PC-3 (cell line): ENCODE results near the gene OTOS.

Experiments used
- EZH2 ChIP-seq: fragments of 300-600 bp; sonication (generic); IDR thresholded peaks from one replicate; pipeline ENCODE4 v1.6.1; 2017; ENCODE audit warnings: antibody characterized with exemption, mild to moderate bottlenecking, low read length; ENCODE audit not compliant: unreplicated experiment
- EZH2phosphoT487 ChIP-seq: fragments of 300-600 bp; sonication (generic); IDR thresholded peaks from 2 replicates; pipeline ENCODE4 v1.6.1; 2018; ENCODE audit warnings: mild to moderate bottlenecking, antibody characterized with exemption, low read length, borderline replicate concordance
- TF ChIP-seq, protein P1 (sequence below): fragments of 300-600 bp; sonication (generic); conservative IDR thresholded peaks from 2 replicates; pipeline ENCODE4 v1.5.1; 2017; ENCODE audit warnings: antibody characterized with exemption, low read depth, mild to moderate bottlenecking, low read length

DNA sequence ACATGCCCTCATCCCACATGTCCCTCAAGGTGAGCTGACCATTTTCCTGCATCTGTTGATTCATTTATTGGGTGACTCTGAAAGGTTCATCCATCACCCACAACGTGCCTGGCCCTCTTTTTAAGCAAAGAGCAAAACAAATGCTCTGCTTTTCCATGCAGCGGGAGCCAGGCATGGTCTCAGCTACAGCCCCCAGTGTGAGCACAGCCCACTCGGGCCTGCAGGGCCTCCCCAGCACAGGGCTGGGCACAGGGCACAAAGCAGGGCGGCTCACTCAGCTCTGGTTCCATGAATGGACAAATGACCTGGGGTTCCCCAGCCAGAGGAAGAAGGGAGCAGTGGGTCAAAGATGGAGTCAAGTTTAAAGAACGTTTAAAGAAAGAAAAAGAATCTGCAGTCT, 24.1 kb upstream of the OTOS start:
- TF ChIP-seq, protein P1, sequence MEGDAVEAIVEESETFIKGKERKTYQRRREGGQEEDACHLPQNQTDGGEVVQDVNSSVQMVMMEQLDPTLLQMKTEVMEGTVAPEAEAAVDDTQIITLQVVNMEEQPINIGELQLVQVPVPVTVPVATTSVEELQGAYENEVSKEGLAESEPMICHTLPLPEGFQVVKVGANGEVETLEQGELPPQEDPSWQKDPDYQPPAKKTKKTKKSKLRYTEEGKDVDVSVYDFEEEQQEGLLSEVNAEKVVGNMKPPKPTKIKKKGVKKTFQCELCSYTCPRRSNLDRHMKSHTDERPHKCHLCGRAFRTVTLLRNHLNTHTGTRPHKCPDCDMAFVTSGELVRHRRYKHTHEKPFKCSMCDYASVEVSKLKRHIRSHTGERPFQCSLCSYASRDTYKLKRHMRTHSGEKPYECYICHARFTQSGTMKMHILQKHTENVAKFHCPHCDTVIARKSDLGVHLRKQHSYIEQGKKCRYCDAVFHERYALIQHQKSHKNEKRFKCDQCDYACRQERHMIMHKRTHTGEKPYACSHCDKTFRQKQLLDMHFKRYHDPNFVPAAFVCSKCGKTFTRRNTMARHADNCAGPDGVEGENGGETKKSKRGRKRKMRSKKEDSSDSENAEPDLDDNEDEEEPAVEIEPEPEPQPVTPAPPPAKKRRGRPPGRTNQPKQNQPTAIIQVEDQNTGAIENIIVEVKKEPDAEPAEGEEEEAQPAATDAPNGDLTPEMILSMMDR = no peak
- TF ChIP-seq EZH2 = no peak
- no peak for TF ChIP-seq EZH2phosphoT487
